NCI-H510A treated with DMSO at 0.1 percent for 48 hours (cell line): Measurements from ENCODE around the gene LYSMD3.

Experiments
- DNase-seq: peaks from one replicate; lab custom pipeline; 2025; lab: John Stamatoyannopoulos, UW

LYSMD3 gene

DNA sequence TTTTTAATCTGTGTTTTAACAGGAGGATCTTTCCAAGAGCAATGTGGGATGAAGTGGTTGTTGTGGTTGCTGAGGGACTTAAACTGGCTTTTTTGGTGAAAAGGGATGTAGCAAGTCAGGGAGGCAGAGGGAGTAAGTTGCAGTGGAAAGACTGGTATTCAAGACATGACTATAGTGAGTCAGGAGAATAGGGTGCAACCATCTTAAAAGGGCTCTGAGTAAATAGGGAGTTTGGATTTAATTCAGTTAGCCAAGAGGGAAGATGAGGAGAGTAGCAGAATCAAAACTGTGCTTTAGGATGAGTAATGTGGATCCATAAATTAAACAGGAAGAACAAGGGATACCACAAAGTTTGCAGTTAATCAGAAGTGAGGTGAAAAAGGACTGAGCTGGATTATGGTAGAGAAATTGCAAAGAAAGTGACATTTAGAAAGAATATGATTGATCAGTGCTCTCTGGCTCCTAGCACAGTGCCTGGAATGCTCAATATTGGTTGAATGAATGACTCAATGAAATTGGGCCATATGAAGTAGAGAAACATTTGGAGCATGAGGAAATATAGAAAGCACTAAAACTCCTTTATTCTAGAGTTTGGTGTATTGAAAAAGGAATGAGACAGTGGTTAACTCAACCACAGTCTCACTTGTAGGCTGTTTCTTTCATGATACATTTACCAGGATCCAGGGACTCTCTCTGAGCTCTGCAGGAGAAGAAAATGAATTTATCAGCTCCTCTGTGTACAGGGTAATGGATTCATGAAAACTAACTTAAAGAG, 49.6 kb downstream of the LYSMD3 start:
- no peak for DNase-seq

DNA sequence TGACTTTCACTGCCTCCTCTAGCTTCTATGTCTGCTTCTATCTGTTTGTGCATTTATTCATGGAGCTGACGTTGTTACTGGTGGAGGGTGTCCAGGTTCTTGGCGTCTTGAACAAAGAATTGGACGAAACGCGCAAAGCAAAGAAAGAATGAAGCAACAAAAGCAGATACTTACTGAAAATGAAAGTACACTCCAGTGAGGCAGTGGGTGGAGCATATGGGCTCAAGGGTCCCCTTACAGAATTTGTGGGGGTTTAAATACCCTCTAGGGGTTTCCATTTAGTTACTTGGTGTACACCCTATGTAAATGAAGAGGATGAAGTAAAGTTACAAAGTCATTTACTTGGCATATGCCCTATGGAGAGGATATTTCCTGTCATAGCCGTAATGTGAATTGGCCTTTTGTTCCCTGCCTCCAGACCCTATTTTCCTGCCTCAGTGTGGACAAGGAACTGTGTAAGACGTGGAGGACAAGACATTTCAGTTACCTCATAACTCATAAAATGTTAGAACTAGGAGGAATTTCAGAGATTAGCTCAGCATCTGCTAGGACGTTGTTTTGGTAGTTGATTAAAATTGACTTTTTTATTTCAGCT, 51.7 kb downstream of the LYSMD3 start:
- no peak for DNase-seq

DNA sequence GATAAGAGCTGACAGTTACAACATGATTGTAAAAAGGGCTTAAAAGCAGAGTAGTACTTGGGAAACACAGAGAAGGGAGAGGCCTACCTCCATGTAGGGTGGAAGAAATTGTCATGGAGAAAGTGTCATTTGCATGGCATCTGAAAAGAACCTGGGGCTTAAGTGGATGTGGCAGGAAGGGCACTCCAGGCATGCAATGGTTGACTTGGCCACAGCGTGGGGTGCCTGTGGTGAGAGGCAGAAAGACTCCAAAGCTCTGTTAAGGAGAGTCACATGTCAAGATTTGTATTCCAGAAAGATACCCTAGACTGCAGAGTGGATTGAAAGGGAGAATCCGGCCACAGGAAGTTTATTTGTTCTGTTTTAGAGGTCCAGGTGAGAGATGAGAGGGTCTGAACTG, 52.3 kb downstream of the LYSMD3 start:
- DNase-seq: no peak

DNA sequence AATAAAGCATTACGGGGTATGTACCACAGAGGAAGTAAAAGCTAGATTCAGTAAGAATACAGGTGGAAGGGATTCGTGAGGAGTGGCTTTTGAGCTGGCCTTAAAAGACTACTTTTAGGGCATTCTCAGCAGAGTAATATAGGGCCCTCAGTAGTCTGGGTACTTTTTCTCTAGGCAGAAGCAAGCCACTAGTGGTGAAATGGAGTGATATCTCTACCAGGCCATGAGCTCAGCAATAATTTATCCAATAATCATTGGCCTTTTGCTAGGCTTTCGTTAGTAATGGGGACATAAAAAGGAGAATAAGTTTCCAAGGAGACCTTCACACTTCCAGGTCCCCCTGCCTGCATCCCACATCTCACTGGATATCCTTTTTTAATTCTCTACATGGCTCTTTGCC, 53.0 kb downstream of the LYSMD3 start:
- no peak for DNase-seq

DNA sequence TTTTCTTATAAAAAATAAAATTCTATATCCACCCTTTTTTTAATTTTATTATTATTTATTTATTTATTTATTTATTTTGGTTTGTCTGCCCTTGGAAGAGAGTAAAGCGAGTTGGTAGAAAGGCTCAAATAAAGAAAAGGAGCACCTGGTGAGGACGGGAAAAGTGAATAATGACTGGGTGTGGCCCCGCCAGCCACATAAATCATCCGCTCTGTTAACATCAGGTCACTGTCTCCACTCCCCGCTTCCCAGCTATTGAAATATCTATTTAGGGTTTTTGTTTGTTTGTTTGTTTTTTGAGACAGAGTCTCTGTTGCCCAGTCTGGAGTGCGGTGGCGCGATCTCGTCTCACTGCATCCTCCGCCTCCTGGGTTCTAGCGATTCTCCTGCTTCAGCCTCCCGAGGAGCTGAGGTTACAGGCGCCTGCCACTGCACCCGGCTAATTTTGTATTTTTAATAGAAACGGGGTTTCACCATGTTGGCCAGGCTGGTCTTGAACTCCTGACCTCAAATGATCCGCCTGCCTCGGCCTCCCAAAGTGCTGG, 53.9 kb downstream of the LYSMD3 start:
- DNase-seq: peak; percentile 47

DNA sequence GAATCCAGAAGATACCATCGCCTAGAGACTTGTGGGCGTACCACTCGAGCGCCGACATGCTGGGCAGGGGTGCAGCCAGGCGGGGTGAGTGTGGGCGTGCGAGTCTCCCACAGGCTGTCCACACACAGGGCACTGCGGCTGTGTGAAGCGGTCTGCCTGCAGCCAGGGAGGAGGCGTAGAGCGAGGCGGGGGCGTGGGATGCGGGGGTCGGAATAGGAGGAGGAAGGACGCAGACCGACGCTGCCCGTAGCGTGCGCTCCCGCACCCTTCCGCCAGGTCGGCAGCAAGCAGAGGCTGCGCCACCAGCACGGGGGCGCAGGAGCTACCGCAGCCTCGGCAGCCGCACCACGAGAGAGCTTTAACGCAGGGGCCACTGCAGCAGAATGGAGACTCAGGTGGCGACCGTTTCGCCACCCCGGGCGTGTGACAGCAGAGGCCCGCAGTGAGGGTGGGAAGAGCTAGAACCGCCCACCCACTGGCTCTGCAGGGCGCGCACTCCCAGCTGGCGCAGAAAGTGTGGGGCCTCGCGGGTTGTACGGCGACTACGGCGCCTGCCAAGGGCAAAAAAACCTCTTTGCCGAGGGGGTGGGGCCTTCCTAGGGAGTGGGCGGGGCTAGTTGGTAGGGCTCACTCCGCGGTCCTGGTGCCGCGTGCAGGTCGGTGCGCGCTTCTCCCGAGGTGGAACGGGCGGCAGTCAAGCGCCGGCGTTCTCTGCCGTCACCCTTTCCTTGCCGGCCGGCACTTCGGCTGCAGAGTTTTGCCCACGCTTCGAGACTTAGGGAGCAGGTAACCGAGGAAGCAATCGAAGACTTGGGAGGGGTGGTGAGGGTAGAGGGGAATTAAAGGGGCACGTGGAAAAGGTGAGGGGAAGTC, 54.9 kb downstream of the LYSMD3 start, which contains the start of the genes MBLAC2 and POLR3G:
Gene MBLAC2, minus strand, starts transcription at position 537 of the 873 bp plus-strand sequence. Its CDS starts 479 bp downstream, at position 58.
Gene POLR3G, plus strand, starts transcription at position 630 of the 873 bp plus-strand sequence. CDS start 10,704 bp downstream, outside the sequence.
- DNase-seq: peak; percentile 70

DNA sequence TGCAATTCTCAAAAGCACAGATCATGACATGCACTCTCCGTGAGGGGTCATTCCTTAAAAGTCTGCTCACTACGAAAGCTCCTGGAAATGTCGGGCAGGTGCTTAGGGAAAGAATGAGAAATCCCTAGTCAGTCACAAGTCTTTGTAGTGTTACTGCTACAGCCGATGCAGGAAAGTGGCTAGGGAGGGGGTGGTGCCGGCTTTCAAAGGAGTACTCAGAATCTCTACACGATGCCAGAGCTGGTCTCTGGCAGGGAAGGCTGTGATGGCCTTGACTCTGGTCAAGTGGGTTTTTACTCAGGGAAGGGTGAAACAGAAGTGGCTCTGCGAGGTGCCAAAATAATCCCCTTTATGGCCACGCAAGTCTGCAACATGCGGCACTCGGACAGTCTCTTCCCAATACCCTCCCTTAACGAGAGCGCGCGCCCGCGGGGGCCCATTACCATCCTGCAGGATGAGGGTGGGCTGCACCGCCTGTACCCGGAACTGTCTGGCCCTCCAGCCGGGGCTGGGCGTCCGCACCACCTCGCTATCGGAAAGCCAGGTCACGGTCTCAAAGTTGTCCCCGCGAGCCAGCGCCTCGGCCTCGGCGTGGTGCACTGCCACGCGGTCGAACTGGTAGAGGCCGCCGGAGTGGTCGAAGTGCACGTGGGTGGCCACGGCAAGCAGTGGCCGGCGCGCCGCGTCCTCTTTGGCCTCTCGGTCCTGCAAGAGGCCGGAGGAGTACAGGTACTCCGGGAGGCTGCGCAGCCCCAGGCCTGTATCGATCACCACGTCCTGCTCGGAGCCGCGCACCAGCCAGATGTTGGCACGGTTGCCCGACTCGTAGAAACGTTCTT, 55.8 kb downstream of the LYSMD3 start:
- DNase-seq: peak; percentile 15

DNA sequence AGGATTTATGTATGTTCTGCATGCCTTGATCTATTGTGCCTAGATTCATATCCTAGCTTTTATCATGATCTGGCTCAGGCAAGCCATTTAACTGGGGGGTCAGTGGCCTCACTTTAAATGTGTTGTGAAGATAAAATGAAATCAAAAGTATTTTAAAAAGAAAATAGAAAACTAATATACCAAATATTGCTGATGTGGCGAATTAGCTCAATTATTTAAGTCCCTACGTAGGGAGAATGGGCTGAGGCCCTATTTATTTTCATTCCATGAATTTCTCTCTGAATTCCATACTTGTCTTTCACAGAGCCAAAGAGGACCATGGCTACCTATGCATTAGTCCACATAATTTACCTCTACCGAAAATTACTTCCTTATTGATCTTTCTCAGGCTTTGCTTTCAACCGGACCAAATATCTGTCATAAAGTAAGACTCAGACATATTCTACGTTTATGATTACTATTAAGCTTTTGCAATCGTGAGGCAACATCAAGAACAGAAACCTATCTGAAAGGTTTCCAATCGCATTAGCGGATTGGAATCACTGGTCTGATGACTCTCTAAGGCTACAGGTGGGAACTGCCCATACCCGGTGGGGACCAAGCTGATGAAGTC, 56.5 kb downstream of the LYSMD3 start:
- DNase-seq: no peak
